Neural cell (in vitro differentiated cells): ENCODE data around the gene PCCA. TPM values are rescaled to one million over a fixed set of nuclear protein-coding genes. Genes with fewer than 3 reads are reported as not detected.

Experiments used
- H2AFZ ChIP-seq: fragments of 200-600, 300-800 bp; sonication (generic), shearing (Covaris generic); 2 replicates; pipeline ENCODE4 v1.6.0; 2014; ENCODE audit warnings: low read depth, mild to moderate bottlenecking, antibody characterized with exemption, low read length, moderate library complexity
- H3F3A ChIP-seq: fragments of 200-600 bp; shearing (Covaris generic); 2 replicates; pipeline ENCODE4 v1.6.1; 2016; ENCODE audit warnings: mild to moderate bottlenecking, moderate library complexity, mixed read lengths, antibody characterized with exemption, low read length; ENCODE audit not compliant: insufficient read depth, poor library complexity, severe bottlenecking
- H3K27ac ChIP-seq: fragments of 200-600, 300-800 bp; sonication (generic), shearing (Covaris generic); 2 replicates; pipeline ENCODE4 v1.5.1; 2014; ENCODE audit warnings: mild to moderate bottlenecking, low read length, moderate library complexity
- H3K27me3 ChIP-seq: fragments of 300-800, 200-600 bp; sonication (generic), shearing (Covaris generic); 2 replicates; pipeline ENCODE4 v1.6.0; 2014; ENCODE audit warnings: mild to moderate bottlenecking, low read depth, low read length, moderate library complexity; ENCODE audit not compliant: insufficient read depth
- H3K36me3 ChIP-seq: fragments of 300-800, 200-600 bp; sonication (generic), shearing (Covaris generic); 2 replicates; pipeline ENCODE4 v1.5.1; 2014; ENCODE audit warnings: mild to moderate bottlenecking, antibody characterized with exemption, low read length, moderate library complexity; ENCODE audit not compliant: insufficient read depth
- H3K4me2 ChIP-seq: fragments of 300-800, 200-600 bp; sonication (generic), shearing (Covaris generic); 2 replicates; pipeline ENCODE4 v1.6.0; 2014; ENCODE audit warnings: mild to moderate bottlenecking, low read length
- H3K4me3 ChIP-seq: fragments of 300-800, 200-600 bp; sonication (generic), shearing (Covaris generic); 2 replicates; pipeline ENCODE4 v1.5.1; 2014; ENCODE audit warnings: mild to moderate bottlenecking, low read length, moderate library complexity
- H3K79me2 ChIP-seq: fragments of 200-600 bp; shearing (Covaris generic); replicated peaks from 2 replicates; pipeline ENCODE4 v1.6.0; 2014; ENCODE audit warnings: mild to moderate bottlenecking, low read length, moderate library complexity; ENCODE audit not compliant: insufficient read depth
- H3K9ac ChIP-seq: fragments of 300-800, 200-600 bp; sonication (generic), shearing (Covaris generic); 2 replicates; pipeline ENCODE4 v1.6.1; 2016; ENCODE audit warnings: mild to moderate bottlenecking, low read length, mixed read lengths
- H3K9me2 ChIP-seq: fragments of 200-600 bp; shearing (Covaris generic); 2 replicates; pipeline ENCODE4 v1.6.1; 2016; ENCODE audit warnings: mild to moderate bottlenecking, low read length, mixed read lengths; ENCODE audit not compliant: insufficient read depth
- H3K9me3 ChIP-seq: fragments of 200-600, 300-800 bp; sonication (generic), shearing (Covaris generic); 2 replicates; pipeline ENCODE4 v1.6.1; 2016; ENCODE audit warnings: mild to moderate bottlenecking, mixed run types, low read length, moderate library complexity, mixed read lengths
- H4K20me1 ChIP-seq: fragments of 200-600 bp; shearing (Covaris generic); 2 replicates; pipeline ENCODE4 v1.6.1; 2016; ENCODE audit warnings: mild to moderate bottlenecking, mixed run types; ENCODE audit not compliant: insufficient read depth
- CTCF ChIP-seq: fragments of 450-650 bp; IDR thresholded peaks from 2 replicates; pipeline ENCODE4 v1.5.1; 2014; ENCODE audit warnings: antibody characterized with exemption, mild to moderate bottlenecking, moderate library complexity; ENCODE audit not compliant: poor library complexity, severe bottlenecking
- EP300 ChIP-seq: fragments of 450-650 bp; conservative IDR thresholded peaks from 2 replicates; pipeline ENCODE4 v1.6.1; 2014; ENCODE audit warnings: antibody characterized with exemption, mild to moderate bottlenecking, moderate library complexity; ENCODE audit not compliant: poor library complexity, severe bottlenecking
- EZH2 ChIP-seq: fragments of 200-600, 300-800 bp; shearing (Covaris generic), sonication (generic); IDR thresholded peaks from 2 replicates; pipeline ENCODE4 v1.6.1; 2014; ENCODE audit warnings: antibody characterized with exemption, low read length, borderline replicate concordance, mild to moderate bottlenecking; ENCODE audit not compliant: insufficient read depth, poor library complexity, severe bottlenecking
- MXI1 ChIP-seq: fragments of 450-650 bp; conservative IDR thresholded peaks from 2 replicates; pipeline ENCODE4 v1.6.1; 2014; ENCODE audit warnings: antibody characterized with exemption, mild to moderate bottlenecking; ENCODE audit not compliant: poor library complexity, severe bottlenecking
- POLR2AphosphoS5 ChIP-seq: IDR thresholded peaks from 2 replicates; pipeline ENCODE4 v1.6.1; 2012
- RAD21 ChIP-seq: fragments of 450-650 bp; conservative IDR thresholded peaks from 2 replicates; pipeline ENCODE4 v1.6.1; 2014; ENCODE audit warnings: antibody characterized with exemption, mild to moderate bottlenecking, moderate library complexity
- REST ChIP-seq: IDR thresholded peaks from 2 replicates; pipeline ENCODE4 v1.6.1; 2012; ENCODE audit warnings: borderline replicate concordance
- SMC3 ChIP-seq: fragments of 450-650 bp; conservative IDR thresholded peaks from 2 replicates; pipeline ENCODE4 v1.6.1; 2014; ENCODE audit warnings: antibody characterized with exemption, mild to moderate bottlenecking, moderate library complexity; ENCODE audit not compliant: poor library complexity
- TAF1 ChIP-seq: IDR thresholded peaks from 2 replicates; pipeline ENCODE4 v1.6.1; 2012; ENCODE audit warnings: low read depth
- polyA plus RNA-seq: library from polyadenylated mRNA; depleted of rRNA; stranded (reverse); fragments of >200 nt; gene quantifications from 2 replicates; pipeline ENCODE4 v1.2.3, GENCODE V29; 2014

Gene PCCA
- polyA plus RNA-seq, 1 donor from 2014 or later: 17.0 TPM

GRCh38 chr13:100341327-100341726 lies 252.4 kb downstream of the PCCA start:
- Histone ChIP-seq H3K4me3 (no peak overlapping the region), H3K27me3 (no peaks in the 10 kb centered on the region), H3K79me2 (no peaks in the 10 kb centered on the region), H2AFZ (no peak overlapping the region), H3K4me2 (no peak overlapping the region), H3K9ac (no peak overlapping the region), H4K20me1 (no peaks in the 10 kb centered on the region), H3K36me3 (no peaks in the 10 kb centered on the region), H3K9me3 (no peaks in the 10 kb centered on the region), H3K9me2 (no peaks in the 10 kb centered on the region), H3F3A (no peaks in the 10 kb centered on the region), H3K27ac (no peak overlapping the region)
- no peak for TF ChIP-seq CTCF
- no peak for TF ChIP-seq MXI1
- no peak for TF ChIP-seq TAF1
- no peak for TF ChIP-seq EZH2
- TF ChIP-seq EP300: no peak
- no peak for TF ChIP-seq RAD21
- no peak for TF ChIP-seq POLR2AphosphoS5
- TF ChIP-seq REST: no peak
- TF ChIP-seq SMC3: no peak

GRCh38 chr13:100344544-100344943 lies 255.7 kb downstream of the PCCA start:
- Histone ChIP-seq H3K27ac (no peak overlapping the region), H3K79me2 (no peaks in the 10 kb centered on the region), H3K9me2 (no peaks in the 10 kb centered on the region), H3K9ac (no peak overlapping the region), H3K9me3 (no peaks in the 10 kb centered on the region), H2AFZ (no peak overlapping the region), H3K4me3 (no peak overlapping the region), H4K20me1 (no peaks in the 10 kb centered on the region), H3K27me3 (no peaks in the 10 kb centered on the region), H3K36me3 (no peaks in the 10 kb centered on the region), H3F3A (no peaks in the 10 kb centered on the region), H3K4me2 (no peak overlapping the region)
- TF ChIP-seq SMC3 (no peak), MXI1 (no peak), POLR2AphosphoS5 (no peak), RAD21 (no peak), EZH2 (no peak), TAF1 (no peak), REST (no peak), EP300 (no peak), CTCF (no peak)
